ENCODE results near the gene RERE.

Gene RERE

DNA sequence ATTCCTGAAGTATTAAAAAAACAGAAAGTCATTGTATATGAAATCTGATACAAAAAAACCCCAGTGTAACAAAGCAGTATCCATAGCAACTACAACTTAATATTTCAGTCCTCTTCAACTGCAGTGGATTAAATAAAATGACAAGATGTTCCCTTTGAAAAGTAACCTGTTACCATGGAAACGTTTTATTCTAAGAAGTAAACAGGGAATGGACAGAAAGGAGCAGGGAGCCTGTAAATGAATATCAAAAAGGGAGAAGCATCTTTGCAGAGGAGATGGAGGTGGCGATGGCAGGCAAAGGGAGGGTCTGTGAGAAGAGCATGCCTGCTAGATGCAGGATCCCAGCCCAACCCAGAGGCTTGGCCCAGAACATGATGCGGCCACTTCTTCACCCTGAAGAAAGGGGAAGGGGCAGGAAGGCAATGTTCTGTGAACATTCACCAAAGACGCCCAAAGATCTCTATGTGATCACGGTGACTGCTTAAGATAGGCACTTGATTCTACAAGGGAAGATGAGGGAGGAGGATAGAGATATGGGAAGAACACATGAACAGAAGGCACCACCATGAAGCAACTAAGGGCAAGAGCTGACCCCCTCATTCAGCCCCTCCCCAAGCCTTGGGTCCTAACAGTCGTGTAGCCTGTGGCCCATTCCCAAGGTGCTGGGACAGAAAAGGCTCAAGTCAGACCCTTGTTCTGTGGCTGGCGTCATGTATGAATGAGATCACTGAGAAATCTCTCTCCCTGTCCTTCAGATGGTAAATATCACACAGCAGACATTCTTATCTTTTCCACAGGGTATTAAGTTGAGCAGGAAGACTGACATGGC is 299.6 kb downstream of the RERE start (continued):
- TF ChIP-seq, protein P1, sequence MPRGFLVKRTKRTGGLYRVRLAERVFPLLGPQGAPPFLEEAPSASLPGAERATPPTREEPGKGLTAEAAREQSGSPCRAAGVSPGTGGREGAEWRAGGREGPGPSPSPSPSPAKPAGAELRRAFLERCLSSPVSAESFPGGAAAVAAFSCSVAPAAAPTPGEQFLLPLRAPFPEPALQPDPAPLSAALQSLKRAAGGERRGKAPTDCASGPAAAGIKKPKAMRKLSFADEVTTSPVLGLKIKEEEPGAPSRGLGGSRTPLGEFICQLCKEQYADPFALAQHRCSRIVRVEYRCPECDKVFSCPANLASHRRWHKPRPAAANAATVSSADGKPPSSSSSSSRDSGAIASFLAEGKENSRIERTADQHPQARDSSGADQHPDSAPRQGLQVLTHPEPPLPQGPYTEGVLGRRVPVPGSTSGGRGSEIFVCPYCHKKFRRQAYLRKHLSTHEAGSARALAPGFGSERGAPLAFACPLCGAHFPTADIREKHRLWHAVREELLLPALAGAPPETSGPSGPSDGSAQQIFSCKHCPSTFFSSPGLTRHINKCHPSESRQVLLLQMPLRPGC (tag by site-specific recombination; IDR thresholded peaks at IDR 0.05) = no peak
- no peak for TF ChIP-seq GFI1B (tag by site-specific recombination; IDR thresholded peaks at IDR 0.05)
- TF ChIP-seq, protein P2, sequence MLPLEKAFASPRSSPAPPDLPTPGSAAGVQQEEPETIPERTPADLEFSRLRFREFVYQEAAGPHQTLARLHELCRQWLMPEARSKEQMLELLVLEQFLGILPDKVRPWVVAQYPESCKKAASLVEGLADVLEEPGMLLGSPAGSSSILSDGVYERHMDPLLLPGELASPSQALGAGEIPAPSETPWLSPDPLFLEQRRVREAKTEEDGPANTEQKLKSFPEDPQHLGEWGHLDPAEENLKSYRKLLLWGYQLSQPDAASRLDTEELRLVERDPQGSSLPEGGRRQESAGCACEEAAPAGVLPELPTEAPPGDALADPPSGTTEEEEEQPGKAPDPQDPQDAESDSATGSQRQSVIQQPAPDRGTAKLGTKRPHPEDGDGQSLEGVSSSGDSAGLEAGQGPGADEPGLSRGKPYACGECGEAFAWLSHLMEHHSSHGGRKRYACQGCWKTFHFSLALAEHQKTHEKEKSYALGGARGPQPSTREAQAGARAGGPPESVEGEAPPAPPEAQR (tag by site-specific recombination; IDR thresholded peaks at IDR 0.05) = no peak
- no peak for TF ChIP-seq GLI2 (tag by site-specific recombination; IDR thresholded peaks at IDR 0.05; ENCODE audit: borderline replicate concordance, low read depth)
- TF ChIP-seq ZXDB (tag by site-specific recombination; IDR thresholded peaks at IDR 0.05) = peak; percentile 14; the same call in 1 of the 2 replicates
- no peak for TF ChIP-seq ZNF544 (tag by site-specific recombination; IDR thresholded peaks at IDR 0.05)
- TF ChIP-seq ZNF677 (tag by site-specific recombination; IDR thresholded peaks at IDR 0.05) = no peak
- TF ChIP-seq SETDB1 (IDR thresholded peaks at IDR 0.05; ENCODE audit: insufficient read length, low read length) = no peak
- no peak for TF ChIP-seq ZNF791 (tag by site-specific recombination; IDR thresholded peaks at IDR 0.05)
- TF ChIP-seq ZBTB1 (tag by site-specific recombination; IDR thresholded peaks at IDR 0.05) = no peak
- TF ChIP-seq IKZF3 (tag by site-specific recombination; IDR thresholded peaks at IDR 0.05) = peak; percentile 55; the same call in 1 of the 2 replicates
- TF ChIP-seq, protein P3, sequence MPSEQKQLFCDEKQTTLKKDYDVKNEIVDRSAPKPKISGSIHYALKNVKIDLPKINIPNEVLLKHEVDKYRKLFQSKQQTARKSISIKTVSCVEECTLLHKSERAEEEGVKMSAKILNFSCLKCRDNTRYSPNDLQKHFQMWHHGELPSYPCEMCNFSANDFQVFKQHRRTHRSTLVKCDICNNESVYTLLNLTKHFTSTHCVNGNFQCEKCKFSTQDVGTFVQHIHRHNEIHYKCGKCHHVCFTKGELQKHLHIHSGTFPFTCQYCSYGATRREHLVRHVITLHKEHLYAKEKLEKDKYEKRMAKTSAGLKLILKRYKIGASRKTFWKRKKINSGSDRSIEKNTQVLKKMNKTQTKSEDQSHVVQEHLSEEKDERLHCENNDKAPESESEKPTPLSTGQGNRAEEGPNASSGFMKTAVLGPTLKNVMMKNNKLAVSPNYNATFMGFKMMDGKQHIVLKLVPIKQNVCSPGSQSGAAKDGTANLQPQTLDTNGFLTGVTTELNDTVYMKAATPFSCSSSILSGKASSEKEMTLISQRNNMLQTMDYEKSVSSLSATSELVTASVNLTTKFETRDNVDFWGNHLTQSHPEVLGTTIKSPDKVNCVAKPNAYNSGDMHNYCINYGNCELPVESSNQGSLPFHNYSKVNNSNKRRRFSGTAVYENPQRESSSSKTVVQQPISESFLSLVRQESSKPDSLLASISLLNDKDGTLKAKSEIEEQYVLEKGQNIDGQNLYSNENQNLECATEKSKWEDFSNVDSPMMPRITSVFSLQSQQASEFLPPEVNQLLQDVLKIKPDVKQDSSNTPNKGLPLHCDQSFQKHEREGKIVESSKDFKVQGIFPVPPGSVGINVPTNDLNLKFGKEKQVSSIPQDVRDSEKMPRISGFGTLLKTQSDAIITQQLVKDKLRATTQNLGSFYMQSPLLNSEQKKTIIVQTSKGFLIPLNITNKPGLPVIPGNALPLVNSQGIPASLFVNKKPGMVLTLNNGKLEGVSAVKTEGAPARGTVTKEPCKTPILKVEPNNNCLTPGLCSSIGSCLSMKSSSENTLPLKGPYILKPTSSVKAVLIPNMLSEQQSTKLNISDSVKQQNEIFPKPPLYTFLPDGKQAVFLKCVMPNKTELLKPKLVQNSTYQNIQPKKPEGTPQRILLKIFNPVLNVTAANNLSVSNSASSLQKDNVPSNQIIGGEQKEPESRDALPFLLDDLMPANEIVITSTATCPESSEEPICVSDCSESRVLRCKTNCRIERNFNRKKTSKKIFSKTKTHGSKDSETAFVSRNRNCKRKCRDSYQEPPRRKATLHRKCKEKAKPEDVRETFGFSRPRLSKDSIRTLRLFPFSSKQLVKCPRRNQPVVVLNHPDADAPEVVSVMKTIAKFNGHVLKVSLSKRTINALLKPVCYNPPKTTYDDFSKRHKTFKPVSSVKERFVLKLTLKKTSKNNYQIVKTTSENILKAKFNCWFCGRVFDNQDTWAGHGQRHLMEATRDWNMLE (tag by site-specific recombination; conservative IDR thresholded peaks at IDR 0.05; ENCODE audit: low read depth) = no peak
- no peak for TF ChIP-seq MZF1 (tag by site-specific recombination; IDR thresholded peaks at IDR 0.05; ENCODE audit: borderline replicate concordance)
- no peak for TF ChIP-seq ZNF664 (tag by site-specific recombination; IDR thresholded peaks at IDR 0.05)
- no peak for TF ChIP-seq ZNF175 (tag by site-specific recombination; IDR thresholded peaks at IDR 0.05)
- TF ChIP-seq ZNF654 (tag by site-specific recombination; IDR thresholded peaks at IDR 0.05; ENCODE audit: low read depth) = no peak
- TF ChIP-seq, protein P4, sequence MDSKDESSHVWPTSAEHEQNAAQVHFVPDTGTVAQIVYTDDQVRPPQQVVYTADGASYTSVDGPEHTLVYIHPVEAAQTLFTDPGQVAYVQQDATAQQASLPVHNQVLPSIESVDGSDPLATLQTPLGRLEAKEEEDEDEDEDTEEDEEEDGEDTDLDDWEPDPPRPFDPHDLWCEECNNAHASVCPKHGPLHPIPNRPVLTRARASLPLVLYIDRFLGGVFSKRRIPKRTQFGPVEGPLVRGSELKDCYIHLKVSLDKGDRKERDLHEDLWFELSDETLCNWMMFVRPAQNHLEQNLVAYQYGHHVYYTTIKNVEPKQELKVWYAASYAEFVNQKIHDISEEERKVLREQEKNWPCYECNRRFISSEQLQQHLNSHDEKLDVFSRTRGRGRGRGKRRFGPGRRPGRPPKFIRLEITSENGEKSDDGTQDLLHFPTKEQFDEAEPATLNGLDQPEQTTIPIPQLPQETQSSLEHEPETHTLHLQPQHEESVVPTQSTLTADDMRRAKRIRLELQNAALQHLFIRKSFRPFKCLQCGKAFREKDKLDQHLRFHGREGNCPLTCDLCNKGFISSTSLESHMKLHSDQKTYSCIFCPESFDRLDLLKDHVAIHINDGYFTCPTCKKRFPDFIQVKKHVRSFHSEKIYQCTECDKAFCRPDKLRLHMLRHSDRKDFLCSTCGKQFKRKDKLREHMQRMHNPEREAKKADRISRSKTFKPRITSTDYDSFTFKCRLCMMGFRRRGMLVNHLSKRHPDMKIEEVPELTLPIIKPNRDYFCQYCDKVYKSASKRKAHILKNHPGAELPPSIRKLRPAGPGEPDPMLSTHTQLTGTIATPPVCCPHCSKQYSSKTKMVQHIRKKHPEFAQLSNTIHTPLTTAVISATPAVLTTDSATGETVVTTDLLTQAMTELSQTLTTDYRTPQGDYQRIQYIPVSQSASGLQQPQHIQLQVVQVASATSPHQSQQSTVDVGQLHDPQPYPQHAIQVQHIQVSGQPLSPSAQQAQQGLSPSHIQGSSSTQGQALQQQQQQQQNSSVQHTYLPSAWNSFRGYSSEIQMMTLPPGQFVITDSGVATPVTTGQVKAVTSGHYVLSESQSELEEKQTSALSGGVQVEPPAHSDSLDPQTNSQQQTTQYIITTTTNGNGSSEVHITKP (tag by site-specific recombination; IDR thresholded peaks at IDR 0.05) = no peak
- no peak for TF ChIP-seq ZNF114 (tag by site-specific recombination; IDR thresholded peaks at IDR 0.05)
- no peak for TF ChIP-seq ZNF521 (tag by site-specific recombination; IDR thresholded peaks at IDR 0.05)
- TF ChIP-seq ZNF600 (tag by site-specific recombination; IDR thresholded peaks at IDR 0.05) = peak; percentile 63
- TF ChIP-seq ZNF48 (tag by site-specific recombination; IDR thresholded peaks at IDR 0.05) = no peak
- no peak for TF ChIP-seq ZNF23 (tag by site-specific recombination; IDR thresholded peaks at IDR 0.05; ENCODE audit: borderline replicate concordance)
- TF ChIP-seq ZEB2 (tag by site-specific recombination; IDR thresholded peaks at IDR 0.05) = 0 out of 2 replicates have a peak, but pooled peaks have one; percentile 62
- TF ChIP-seq, protein P5, sequence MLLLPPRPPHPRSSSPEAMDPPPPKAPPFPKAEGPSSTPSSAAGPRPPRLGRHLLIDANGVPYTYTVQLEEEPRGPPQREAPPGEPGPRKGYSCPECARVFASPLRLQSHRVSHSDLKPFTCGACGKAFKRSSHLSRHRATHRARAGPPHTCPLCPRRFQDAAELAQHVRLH (tag by site-specific recombination; IDR thresholded peaks at IDR 0.05) = no peak
- TF ChIP-seq ZNF2 (tag by site-specific recombination; IDR thresholded peaks at IDR 0.05) = no peak

All from HEK293 (cell line).